Measurements from ENCODE around the gene TSPAN5. TPM values are rescaled to one million over a fixed set of nuclear protein-coding genes. Genes with fewer than 3 reads are reported as not detected.

TSPAN5 gene
- total RNA-seq, 1 experiment from 2014 or later: 12.4 TPM

DNA sequence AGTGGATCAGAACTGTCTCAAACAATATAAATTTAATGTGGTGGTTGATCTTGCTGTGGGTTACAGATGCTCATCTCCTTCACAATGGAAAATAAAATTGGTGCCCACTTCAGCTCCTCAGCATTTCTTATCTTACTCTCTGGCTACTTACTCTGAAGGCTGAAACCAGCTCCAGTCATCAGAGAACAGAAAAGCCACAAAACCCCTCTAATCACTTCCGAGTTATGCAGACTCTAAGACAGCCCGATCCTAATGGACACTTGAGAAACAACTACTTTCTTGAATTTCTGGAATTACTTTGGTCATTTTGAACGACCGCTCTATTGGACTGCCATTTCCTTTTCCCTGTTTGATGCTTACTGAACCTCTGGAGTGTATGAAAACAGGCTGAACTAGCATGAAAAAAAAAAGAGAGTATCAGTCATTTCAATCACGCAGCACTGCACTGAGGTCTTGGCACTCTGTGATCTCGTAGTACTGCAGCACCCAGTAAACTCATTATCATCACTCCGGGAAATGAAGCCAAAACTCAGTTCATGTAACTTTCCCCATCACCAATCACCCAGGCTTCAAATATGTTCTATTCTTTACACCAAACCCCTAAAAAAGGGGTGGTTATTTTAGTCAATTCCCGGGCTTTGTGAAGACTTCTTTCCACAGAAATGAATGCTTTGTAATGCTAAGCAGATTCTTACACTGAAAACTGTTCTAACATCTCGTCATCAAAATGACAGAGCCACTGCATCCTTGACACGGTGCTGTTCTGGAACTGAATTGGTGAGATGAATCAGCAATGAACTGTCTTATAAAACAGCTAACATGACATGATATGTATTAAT lies 54.5 kb downstream of the TSPAN5 start:
- Histone ChIP-seq H2AFZ (no peak overlapping the region), H4K20me1 (ENCODE audit: insufficient read depth) (no peaks in the 10 kb centered on the region), H3K36me3 (ENCODE audit: low read depth) (no peaks in the 10 kb centered on the region), H3K9me2 (ENCODE audit: insufficient read depth) (no peaks in the 10 kb centered on the region), H3K4me1 (replicated peaks; ENCODE audit: insufficient read depth) (no peaks in the 10 kb centered on the region), H3K27ac (no peak overlapping the region), H3K4me3 (no peak overlapping the region), H3K27me3 (ENCODE audit: insufficient read depth, low read depth) (no peaks in the 10 kb centered on the region), H3K79me2 (ENCODE audit: low read depth) (peaks cover 9% of the 10 kb centered on the region; the same call in 1 of the 2 replicates), H3K9me3 (ENCODE audit: insufficient read depth, low read depth) (peaks cover 9% of the 10 kb centered on the region), H3K4me2 (no peak overlapping the region), H3F3A (ENCODE audit: insufficient read depth, low read depth) (no peaks in the 10 kb centered on the region)
- POLR2A ChIA-PET (ENCODE audit: unreplicated experiment): no interaction called here
- TF ChIP-seq EZH2 (IDR thresholded peaks at IDR 0.05; ENCODE audit: low read depth): no peak
- TF ChIP-seq, protein P1, sequence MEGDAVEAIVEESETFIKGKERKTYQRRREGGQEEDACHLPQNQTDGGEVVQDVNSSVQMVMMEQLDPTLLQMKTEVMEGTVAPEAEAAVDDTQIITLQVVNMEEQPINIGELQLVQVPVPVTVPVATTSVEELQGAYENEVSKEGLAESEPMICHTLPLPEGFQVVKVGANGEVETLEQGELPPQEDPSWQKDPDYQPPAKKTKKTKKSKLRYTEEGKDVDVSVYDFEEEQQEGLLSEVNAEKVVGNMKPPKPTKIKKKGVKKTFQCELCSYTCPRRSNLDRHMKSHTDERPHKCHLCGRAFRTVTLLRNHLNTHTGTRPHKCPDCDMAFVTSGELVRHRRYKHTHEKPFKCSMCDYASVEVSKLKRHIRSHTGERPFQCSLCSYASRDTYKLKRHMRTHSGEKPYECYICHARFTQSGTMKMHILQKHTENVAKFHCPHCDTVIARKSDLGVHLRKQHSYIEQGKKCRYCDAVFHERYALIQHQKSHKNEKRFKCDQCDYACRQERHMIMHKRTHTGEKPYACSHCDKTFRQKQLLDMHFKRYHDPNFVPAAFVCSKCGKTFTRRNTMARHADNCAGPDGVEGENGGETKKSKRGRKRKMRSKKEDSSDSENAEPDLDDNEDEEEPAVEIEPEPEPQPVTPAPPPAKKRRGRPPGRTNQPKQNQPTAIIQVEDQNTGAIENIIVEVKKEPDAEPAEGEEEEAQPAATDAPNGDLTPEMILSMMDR (conservative IDR thresholded peaks at IDR 0.05): no peak
- BruUV-seq (replicated peaks): no TSS peak
- CTCF ChIA-PET: no interaction called here
- intact Hi-C loops (cut with micrococcal nuclease; ENCODE audit: unreplicated experiment): no loop called here
- DNase-seq: no peak

GRCh38 chr4:98602270-98602669 lies 56.1 kb downstream of the TSPAN5 start:
- Histone ChIP-seq H3K4me1 (replicated peaks; ENCODE audit: insufficient read depth) (no peaks in the 10 kb centered on the region), H3K36me3 (ENCODE audit: low read depth) (no peaks in the 10 kb centered on the region), H3K27me3 (ENCODE audit: insufficient read depth, low read depth) (no peaks in the 10 kb centered on the region), H3K27ac (no peak overlapping the region), H4K20me1 (ENCODE audit: insufficient read depth) (no peaks in the 10 kb centered on the region), H2AFZ (no peak overlapping the region), H3K9me2 (ENCODE audit: insufficient read depth) (no peaks in the 10 kb centered on the region), H3K4me3 (no peak overlapping the region), H3F3A (ENCODE audit: insufficient read depth, low read depth) (no peaks in the 10 kb centered on the region), H3K9me3 (ENCODE audit: insufficient read depth, low read depth) (peaks cover 9% of the 10 kb centered on the region), H3K4me2 (no peak overlapping the region), H3K79me2 (ENCODE audit: low read depth) (0 out of 2 replicates have a peak, but pooled peaks cover 9% of the 10 kb centered on the region)
- TF ChIP-seq EZH2 (IDR thresholded peaks at IDR 0.05; ENCODE audit: low read depth): no peak
- TF ChIP-seq, protein P1 (conservative IDR thresholded peaks at IDR 0.05): no peak
- intact Hi-C loops (cut with micrococcal nuclease; ENCODE audit: unreplicated experiment): no loop called here
- ChIA-PET POLR2A (ENCODE audit: unreplicated experiment) (no interaction called here), CTCF (no interaction called here)
- no peak for DNase-seq
- no TSS peak for BruUV-seq (replicated peaks)

- no peaks in the 10 kb centered on the region for H4K20me1 ChIP-seq (ENCODE audit: insufficient read depth)
- ChIA-PET CTCF (no interaction called here), POLR2A (ENCODE audit: unreplicated experiment) (no interaction called here)
- DNase-seq: no peak
- H2AFZ ChIP-seq: no peak overlapping the region
- no peaks in the 10 kb centered on the region for H3K4me1 ChIP-seq (replicated peaks; ENCODE audit: insufficient read depth)
- no peaks in the 10 kb centered on the region for H3F3A ChIP-seq (ENCODE audit: insufficient read depth, low read depth)
- H3K4me2 ChIP-seq: no peak overlapping the region
- H3K27ac ChIP-seq: no peak overlapping the region
- no TSS peak for BruUV-seq (replicated peaks)
- 0 out of 2 replicates have a peak, but pooled peaks cover 9% of the 10 kb centered on the region for H3K79me2 ChIP-seq (ENCODE audit: low read depth)
- TF ChIP-seq, protein P1 (conservative IDR thresholded peaks at IDR 0.05): no peak
- intact Hi-C loops (cut with micrococcal nuclease; ENCODE audit: unreplicated experiment): no loop called here
- peaks cover 9% of the 10 kb centered on the region for H3K9me3 ChIP-seq (ENCODE audit: insufficient read depth, low read depth)
- no peaks in the 10 kb centered on the region for H3K36me3 ChIP-seq (ENCODE audit: low read depth)
- no peaks in the 10 kb centered on the region for H3K27me3 ChIP-seq (ENCODE audit: insufficient read depth, low read depth)
- H3K4me3 ChIP-seq: no peak overlapping the region
- no peaks in the 10 kb centered on the region for H3K9me2 ChIP-seq (ENCODE audit: insufficient read depth)
These were observed 56.7 kb downstream of the TSPAN5 start for GRCh38 chr4:98601708-98602107.
